GM12878 (cell line): ENCODE data around the gene GRAMD1A. TPM values are rescaled to one million over a fixed set of nuclear protein-coding genes. Genes with fewer than 3 reads are reported as not detected.

Source experiments
- ATAC-seq: fragments of 200-7000 bp; cut with Tn5 transposase; 3 replicates; pipeline ENCODE4 v1.9.1; 2020; ENCODE audit warnings: mild to moderate bottlenecking, moderate library complexity
- BruUV-seq: library from RNA; stranded (reverse); fragments of 400-500 nt; replicated peaks from 2 replicates; lab custom pipeline; 2021; lab: Mats Ljungman, UMichigan
- CTCF ChIA-PET: fragments of 300-600 bp; sonication (Branson Sonifier 250); formaldehyde crosslinking; extraction: SDS; loops from one replicate; lab custom pipeline; 2021; ENCODE audit warnings: inconsistent platforms; lab: Yijun Ruan, JAX
- POLR2A ChIA-PET: fragments of 350-600 bp; formaldehyde crosslinking; extraction: SDS; loops from one replicate; lab custom pipeline; 2021; ENCODE audit warnings: inconsistent platforms; lab: Charles Lee
- RAD21 ChIA-PET: fragments of 300-600 bp; sonication (Branson Sonifier 250); formaldehyde crosslinking; loops from one replicate; lab custom pipeline; 2023; ENCODE audit warnings: antibody characterized with exemption; ENCODE audit not compliant: unreplicated experiment; lab: Charles Lee
- SMC1A ChIA-PET: fragments of 300-600 bp; sonication (Branson Sonifier 250); formaldehyde crosslinking; loops from one replicate; lab custom pipeline; 2023; ENCODE audit not compliant: unreplicated experiment, uncharacterized antibody; lab: Charles Lee
- DNase-seq: peaks from one replicate; pipeline ENCODE4 v3.0.0-alpha.2; 2011; ENCODE audit warnings: low read depth, low spot score
- FAIRE-seq: peaks from 3 replicates; lab custom pipeline; 2011; peaks lifted over from hg19 to GRCh38; lab: Jason Lieb, UNC
- H2AFZ ChIP-seq: 2 replicates; pipeline ENCODE4 v1.6.0; 2011; ENCODE audit warnings: low read depth, low read length, control low read depth; ENCODE audit not compliant: control insufficient read depth
- H3K27ac ChIP-seq: 2 replicates; pipeline ENCODE4 v1.5.1; 2011; ENCODE audit warnings: control low read depth; ENCODE audit not compliant: control insufficient read depth, insufficient read depth
- H3K27me3 ChIP-seq, 2 experiments: replicated peaks in 1 of 2; 2 replicates each; pipeline versions ENCODE4 v1.6.0 to v1.6.1; 2011; ENCODE audit warnings: low read length in 1 of 2; ENCODE audit not compliant: control insufficient read depth in 2 of 2, insufficient read depth in 2 of 2
- H3K36me3 ChIP-seq, 2 experiments: 2 replicates each; pipeline ENCODE4 v1.5.1; 2011; ENCODE audit warnings: low read length in 1 of 2; ENCODE audit not compliant: control insufficient read depth in 2 of 2, insufficient read depth in 2 of 2
- H3K4me1 ChIP-seq: 2 replicates; pipeline ENCODE4 v1.6.1; 2011; ENCODE audit warnings: mild to moderate bottlenecking, low read length, moderate library complexity, mixed read lengths; ENCODE audit not compliant: control insufficient read depth, insufficient read depth
- H3K4me2 ChIP-seq: 2 replicates; pipeline ENCODE4 v1.6.0; 2011; ENCODE audit warnings: control low read depth; ENCODE audit not compliant: control insufficient read depth, insufficient read depth
- H3K4me3 ChIP-seq: fragments of 200-600 bp; sonication (generic); 2 replicates; pipeline ENCODE4 v1.5.1; 2016
- H3K79me2 ChIP-seq: 2 replicates; pipeline ENCODE4 v1.6.0; 2011; ENCODE audit warnings: low read length; ENCODE audit not compliant: control insufficient read depth, insufficient read depth
- H3K9ac ChIP-seq: 2 replicates; pipeline ENCODE4 v1.8.0; 2011; ENCODE audit warnings: low read length, control low read depth, mixed read lengths; ENCODE audit not compliant: control insufficient read depth, insufficient read depth
- H3K9me3 ChIP-seq: replicated peaks from 3 replicates; pipeline ENCODE4 v1.5.1; 2011; ENCODE audit warnings: mild to moderate bottlenecking, low read length; ENCODE audit not compliant: control insufficient read depth, insufficient read depth
- H4K20me1 ChIP-seq: 2 replicates; pipeline ENCODE4 v1.6.0; 2011; ENCODE audit not compliant: control insufficient read depth, insufficient read depth
- BCL11A ChIP-seq: IDR thresholded peaks from 2 replicates; pipeline ENCODE4 v1.6.1; 2011; ENCODE audit warnings: low read depth, low read length
- CHD1 ChIP-seq: IDR thresholded peaks from 2 replicates; pipeline ENCODE4 v1.6.1; 2012; ENCODE audit warnings: low read depth, low read length, improper control_type of control experiment
- EGR1 ChIP-seq, 2 experiments: IDR thresholded peaks; 1 replicate in 1 of 2; 2 replicates in 1 of 2; pipeline ENCODE4 v1.6.1; 2011 to 2012; ENCODE audit warnings: low read depth in 2 of 2, low read length in 2 of 2, borderline replicate concordance in 1 of 2, mild to moderate bottlenecking in 1 of 2, moderate library complexity in 1 of 2
- EP300 ChIP-seq, 2 experiments: fragments of 150-350 bp in 1 of 2; IDR thresholded peaks; 2 replicates each; pipeline ENCODE4 v1.6.1; 2011 to 2012; ENCODE audit warnings: low read depth in 2 of 2, low read length in 2 of 2, borderline replicate concordance in 1 of 2, improper control_type of control experiment in 1 of 2, inconsistent platforms in 1 of 2; ENCODE audit not compliant: control insufficient read depth in 1 of 2
- NFYB ChIP-seq: IDR thresholded peaks from 2 replicates; pipeline ENCODE4 v1.6.1; 2011; ENCODE audit warnings: low read depth, mild to moderate bottlenecking, low read length, improper control_type of control experiment, moderate library complexity; ENCODE audit not compliant: insufficient read depth
- NR2C2 ChIP-seq: IDR thresholded peaks from 2 replicates; pipeline ENCODE4 v1.6.1; 2011; ENCODE audit warnings: borderline replicate concordance, low read depth; ENCODE audit not compliant: control insufficient read depth, insufficient read length
- RBBP5 ChIP-seq: fragments of 200-600 bp; sonication (generic); conservative IDR thresholded peaks from 2 replicates; pipeline ENCODE4 v1.6.1; 2016
- TCF7 ChIP-seq: IDR thresholded peaks from 2 replicates; pipeline ENCODE4 v1.6.1; 2014; ENCODE audit warnings: antibody characterized with exemption, borderline replicate concordance
- ZBED1 ChIP-seq: IDR thresholded peaks from 2 replicates; pipeline ENCODE4 v1.6.1; 2016; ENCODE audit warnings: borderline replicate concordance
- WGBS: methylation state at CpG from one replicate; pipeline ENCODE4 v1.1.6; 2016; ENCODE audit warnings: low lambda C conversion rate; ENCODE audit not compliant: insufficient replicate concordance, insufficient coverage; ENCODE audit errors: missing lambda C conversion rate; 5-methylcytosine and 5-hydroxymethylcytosine counted together
- in situ Hi-C: fragments of 300-500 bp; cut with MboI; formaldehyde crosslinking; loops from 9 replicates; pipeline ENCODE4 v1.14.3; 2018; ENCODE audit warnings: mixed read lengths
- intact Hi-C: fragments of 100-400 bp; cut with micrococcal nuclease; formaldehyde crosslinking; loops from one replicate; pipeline ENCODE4 v1.14.2; 2022; ENCODE audit not compliant: unreplicated experiment
- polyA plus RNA-seq, 11 experiments: library from polyadenylated mRNA; depleted of rRNA in 4 of 11; unstranded in 6 of 11; stranded (reverse) in 5 of 11; fragments of >200 nt; fragmentation: Nextera tagmentation in 4 of 11; fragmentation: Illumina TruSeq in 1 of 11; extraction: Ambion mirVana in 4 of 11; extraction: Trizol in 1 of 11; gene quantifications; 1 replicate in 1 of 11; 2 replicates in 10 of 11; pipeline versions ENCODE4 v1.2.1 to v1.2.3, GENCODE V29; 2011 to 2016; ENCODE audit warnings: inconsistent platforms in 2 of 11, missing spikeins in 2 of 11, low read depth in 1 of 11
- total RNA-seq, 4 experiments: library from RNA; depleted of rRNA in 3 of 4; stranded (reverse); fragments of >200 nt in 3 of 4; fragmentation: Illumina TruSeq in 1 of 4; extraction: Trizol in 1 of 4; gene quantifications; 2 replicates each; pipeline versions ENCODE4 v1.2.1 to v1.2.3, GENCODE V29; 2013 to 2021
- TF ChIP-seq, protein P1 (sequence below): IDR thresholded peaks from 2 replicates; pipeline ENCODE4 v1.6.1; 2011; ENCODE audit warnings: borderline replicate concordance, low read depth, mild to moderate bottlenecking, moderate library complexity, low read length; ENCODE audit not compliant: insufficient read depth, poor library complexity, severe bottlenecking
- TF ChIP-seq, protein P2 (sequence below): IDR thresholded peaks from 2 replicates; pipeline ENCODE4 v1.6.1; 2012; ENCODE audit warnings: mild to moderate bottlenecking, low read depth, low read length
- TF ChIP-seq, protein P3 (sequence below): fragments of 450-650 bp; IDR thresholded peaks from 2 replicates; pipeline ENCODE4 v1.6.1; 2018; ENCODE audit warnings: borderline replicate concordance, mild to moderate bottlenecking; ENCODE audit not compliant: partially characterized antibody
- TF ChIP-seq, protein P4 (sequence below): fragments of 450-650 bp; formaldehyde crosslinking; IDR thresholded peaks from 2 replicates; pipeline ENCODE4 v1.4.0; 2022; ENCODE audit warnings: mild to moderate bottlenecking, moderate library complexity

Gene GRAMD1A
- total and polyA plus RNA-seq, 10 of the 15 experiments (the other 5 are each of a cell fraction or from before 2014, with no cell fraction given), result 0.79 to 73.6 (median 35.3) TPM

DNA sequence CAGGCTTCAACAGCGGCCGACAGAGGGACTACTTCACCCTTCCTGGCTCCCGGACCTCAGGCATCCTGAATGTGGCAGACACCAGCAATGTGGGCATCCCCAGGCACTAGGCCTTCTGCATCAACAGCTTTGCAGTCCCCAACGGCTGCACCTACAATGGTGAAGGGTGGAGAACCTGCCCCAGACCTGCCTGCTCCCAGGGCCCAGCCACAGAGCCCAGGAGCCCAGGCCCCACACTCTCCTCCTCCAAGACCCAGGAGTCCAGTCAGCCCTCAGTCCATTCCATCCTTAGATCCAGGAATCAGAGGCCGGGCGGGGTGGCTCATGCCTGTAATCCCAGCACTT lies 75.9 kb downstream of the GRAMD1A start:
- in situ Hi-C loops, result no loop called here
- Histone ChIP-seq H3K4me3 (no peak overlapping the region), H3K27ac (no peak overlapping the region), H3K9ac (no peak overlapping the region), H2AFZ (no peak overlapping the region), H3K79me2 (no peaks in the 10 kb centered on the region), H3K4me2 (no peak overlapping the region), H3K27me3 (peaks cover 0 to 1% of the 10 kb centered on the region in 2 experiments; a peak in 1 of 4 replicates), H4K20me1 (no peaks in the 10 kb centered on the region), H3K4me1 (no peaks in the 10 kb centered on the region), H3K36me3 (no peaks in the 10 kb centered on the region), H3K9me3 (no peaks in the 10 kb centered on the region)
- DNase-seq, result no peak
- ChIA-PET SMC1A (no interaction called here), RAD21 (no interaction called here), POLR2A (interaction anchor here (1.0 kb wide), 1 partner anchor 138 kb away, joined by 4 read pairs; no protein-coding TSS in a partner anchor), CTCF (no interaction called here)
- intact Hi-C loops, result no loop called here
- WGBS, result 24% methylated on average over 6 of the region's 6 CpGs
- FAIRE-seq, result no peak
- no TSS peak for BruUV-seq
- no peak for ATAC-seq
- TF ChIP-seq NR2C2 (no peak), CHD1 (no peak), ZBED1 (no peak), BCL11A (no peak), EGR1 (IDR thresholded peaks at IDR 0.05; ENCODE audit: borderline replicate concordance in 1 of 2, low read depth in 2 of 2, low read length in 2 of 2) (no peak), EP300 (IDR thresholded peaks at IDR 0.05; ENCODE audit: borderline replicate concordance in 1 of 2, control insufficient read depth in 1 of 2, low read depth in 2 of 2, low read length in 2 of 2) (no peak), TCF7 (no peak), RBBP5 (no peak), NFYB (no peak)
- TF ChIP-seq, protein P1, sequence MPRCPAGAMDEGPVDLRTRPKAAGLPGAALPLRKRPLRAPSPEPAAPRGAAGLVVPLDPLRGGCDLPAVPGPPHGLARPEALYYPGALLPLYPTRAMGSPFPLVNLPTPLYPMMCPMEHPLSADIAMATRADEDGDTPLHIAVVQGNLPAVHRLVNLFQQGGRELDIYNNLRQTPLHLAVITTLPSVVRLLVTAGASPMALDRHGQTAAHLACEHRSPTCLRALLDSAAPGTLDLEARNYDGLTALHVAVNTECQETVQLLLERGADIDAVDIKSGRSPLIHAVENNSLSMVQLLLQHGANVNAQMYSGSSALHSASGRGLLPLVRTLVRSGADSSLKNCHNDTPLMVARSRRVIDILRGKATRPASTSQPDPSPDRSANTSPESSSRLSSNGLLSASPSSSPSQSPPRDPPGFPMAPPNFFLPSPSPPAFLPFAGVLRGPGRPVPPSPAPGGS, result no peak
- TF ChIP-seq, protein P2, sequence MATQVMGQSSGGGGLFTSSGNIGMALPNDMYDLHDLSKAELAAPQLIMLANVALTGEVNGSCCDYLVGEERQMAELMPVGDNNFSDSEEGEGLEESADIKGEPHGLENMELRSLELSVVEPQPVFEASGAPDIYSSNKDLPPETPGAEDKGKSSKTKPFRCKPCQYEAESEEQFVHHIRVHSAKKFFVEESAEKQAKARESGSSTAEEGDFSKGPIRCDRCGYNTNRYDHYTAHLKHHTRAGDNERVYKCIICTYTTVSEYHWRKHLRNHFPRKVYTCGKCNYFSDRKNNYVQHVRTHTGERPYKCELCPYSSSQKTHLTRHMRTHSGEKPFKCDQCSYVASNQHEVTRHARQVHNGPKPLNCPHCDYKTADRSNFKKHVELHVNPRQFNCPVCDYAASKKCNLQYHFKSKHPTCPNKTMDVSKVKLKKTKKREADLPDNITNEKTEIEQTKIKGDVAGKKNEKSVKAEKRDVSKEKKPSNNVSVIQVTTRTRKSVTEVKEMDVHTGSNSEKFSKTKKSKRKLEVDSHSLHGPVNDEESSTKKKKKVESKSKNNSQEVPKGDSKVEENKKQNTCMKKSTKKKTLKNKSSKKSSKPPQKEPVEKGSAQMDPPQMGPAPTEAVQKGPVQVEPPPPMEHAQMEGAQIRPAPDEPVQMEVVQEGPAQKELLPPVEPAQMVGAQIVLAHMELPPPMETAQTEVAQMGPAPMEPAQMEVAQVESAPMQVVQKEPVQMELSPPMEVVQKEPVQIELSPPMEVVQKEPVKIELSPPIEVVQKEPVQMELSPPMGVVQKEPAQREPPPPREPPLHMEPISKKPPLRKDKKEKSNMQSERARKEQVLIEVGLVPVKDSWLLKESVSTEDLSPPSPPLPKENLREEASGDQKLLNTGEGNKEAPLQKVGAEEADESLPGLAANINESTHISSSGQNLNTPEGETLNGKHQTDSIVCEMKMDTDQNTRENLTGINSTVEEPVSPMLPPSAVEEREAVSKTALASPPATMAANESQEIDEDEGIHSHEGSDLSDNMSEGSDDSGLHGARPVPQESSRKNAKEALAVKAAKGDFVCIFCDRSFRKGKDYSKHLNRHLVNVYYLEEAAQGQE, result no peak
- TF ChIP-seq, protein P3, sequence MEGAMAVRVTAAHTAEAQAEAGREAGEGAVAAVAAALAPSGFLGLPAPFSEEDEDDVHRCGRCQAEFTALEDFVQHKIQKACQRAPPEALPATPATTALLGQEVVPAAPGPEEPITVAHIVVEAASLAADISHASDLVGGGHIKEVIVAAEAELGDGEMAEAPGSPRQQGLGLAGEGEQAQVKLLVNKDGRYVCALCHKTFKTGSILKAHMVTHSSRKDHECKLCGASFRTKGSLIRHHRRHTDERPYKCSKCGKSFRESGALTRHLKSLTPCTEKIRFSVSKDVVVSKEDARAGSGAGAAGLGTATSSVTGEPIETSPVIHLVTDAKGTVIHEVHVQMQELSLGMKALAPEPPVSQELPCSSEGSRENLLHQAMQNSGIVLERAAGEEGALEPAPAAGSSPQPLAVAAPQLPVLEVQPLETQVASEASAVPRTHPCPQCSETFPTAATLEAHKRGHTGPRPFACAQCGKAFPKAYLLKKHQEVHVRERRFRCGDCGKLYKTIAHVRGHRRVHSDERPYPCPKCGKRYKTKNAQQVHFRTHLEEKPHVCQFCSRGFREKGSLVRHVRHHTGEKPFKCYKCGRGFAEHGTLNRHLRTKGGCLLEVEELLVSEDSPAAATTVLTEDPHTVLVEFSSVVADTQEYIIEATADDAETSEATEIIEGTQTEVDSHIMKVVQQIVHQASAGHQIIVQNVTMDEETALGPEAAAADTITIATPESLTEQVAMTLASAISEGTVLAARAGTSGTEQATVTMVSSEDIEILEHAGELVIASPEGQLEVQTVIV, result no peak
- TF ChIP-seq, protein P4, sequence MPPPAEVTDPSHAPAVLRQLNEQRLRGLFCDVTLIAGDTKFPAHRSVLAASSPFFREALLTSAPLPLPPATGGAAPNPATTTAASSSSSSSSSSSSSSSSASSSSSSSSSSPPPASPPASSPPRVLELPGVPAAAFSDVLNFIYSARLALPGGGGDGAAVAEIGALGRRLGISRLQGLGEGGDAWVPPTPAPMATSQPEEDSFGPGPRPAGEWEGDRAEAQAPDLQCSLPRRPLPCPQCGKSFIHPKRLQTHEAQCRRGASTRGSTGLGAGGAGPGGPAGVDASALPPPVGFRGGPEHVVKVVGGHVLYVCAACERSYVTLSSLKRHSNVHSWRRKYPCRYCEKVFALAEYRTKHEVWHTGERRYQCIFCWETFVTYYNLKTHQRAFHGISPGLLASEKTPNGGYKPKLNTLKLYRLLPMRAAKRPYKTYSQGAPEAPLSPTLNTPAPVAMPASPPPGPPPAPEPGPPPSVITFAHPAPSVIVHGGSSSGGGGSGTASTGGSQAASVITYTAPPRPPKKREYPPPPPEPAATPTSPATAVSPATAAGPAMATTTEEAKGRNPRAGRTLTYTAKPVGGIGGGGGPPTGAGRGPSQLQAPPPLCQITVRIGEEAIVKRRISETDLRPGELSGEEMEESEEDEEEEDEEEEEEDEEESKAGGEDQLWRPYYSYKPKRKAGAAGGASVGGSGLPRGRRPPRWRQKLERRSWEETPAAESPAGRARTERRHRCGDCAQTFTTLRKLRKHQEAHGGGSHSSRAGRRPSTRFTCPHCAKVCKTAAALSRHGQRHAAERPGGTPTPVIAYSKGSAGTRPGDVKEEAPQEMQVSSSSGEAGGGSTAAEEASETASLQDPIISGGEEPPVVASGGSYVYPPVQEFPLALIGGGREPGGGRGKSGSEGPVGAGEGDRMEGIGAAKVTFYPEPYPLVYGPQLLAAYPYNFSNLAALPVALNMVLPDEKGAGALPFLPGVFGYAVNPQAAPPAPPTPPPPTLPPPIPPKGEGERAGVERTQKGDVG, result no peak
